Measurements from ENCODE around the gene SRP54.
"Not testable (repeated sequence)": the region's sequence is repeated elsewhere in the genome, so short reads cannot be mapped to it uniquely, and the experiment has no call there.

SRP54 gene

GRCh38 chr14:34985740-34986139 is 2.9 kb downstream of the SRP54 start:
- no peak for DNase-seq

- no peak for DNase-seq
Observed at GRCh38 chr14:34987180-34987579, 4.4 kb downstream of the SRP54 start.

DNA sequence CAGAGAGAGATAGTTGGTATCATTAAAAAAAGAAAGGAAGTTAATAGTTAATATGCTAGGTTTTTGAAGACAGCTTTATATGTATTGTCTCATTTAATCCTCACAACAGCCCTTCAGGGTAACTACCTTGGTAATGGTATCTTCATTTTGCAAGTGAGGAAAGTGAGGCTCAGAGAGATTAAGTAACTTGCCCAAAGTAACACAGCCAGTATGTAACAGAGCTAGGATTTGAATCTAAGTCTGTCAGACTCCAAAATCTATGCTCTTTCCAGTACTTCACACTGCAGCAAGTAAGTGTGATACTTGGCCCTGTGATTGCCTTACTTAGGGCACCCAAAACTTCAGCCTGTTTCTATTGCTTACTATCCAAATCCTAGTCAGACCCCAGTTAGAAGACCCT is 7.0 kb downstream of the SRP54 start:
- no peak for DNase-seq

DNA sequence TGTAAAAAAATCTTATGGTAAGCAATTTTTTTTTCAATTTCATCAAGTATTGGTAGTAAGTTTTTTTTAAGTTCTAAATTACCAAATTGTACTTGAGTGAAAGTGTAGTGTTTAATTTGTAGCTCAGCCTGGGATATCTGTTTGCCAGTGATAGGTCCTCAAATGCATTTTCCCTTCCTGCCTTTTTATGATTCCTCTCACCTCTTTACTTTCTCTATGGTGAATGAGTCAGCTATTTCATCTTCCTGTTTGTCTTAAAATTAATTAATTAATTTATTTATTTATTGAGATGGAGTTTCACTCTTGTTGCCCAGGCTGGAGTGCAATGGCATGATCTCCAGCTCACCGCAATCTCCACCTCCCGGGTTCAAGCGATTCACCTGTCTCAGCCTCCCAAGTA is 10.6 kb downstream of the SRP54 start:
- DNase-seq: no peak

GRCh38 chr14:34994668-34995067 is 11.9 kb downstream of the SRP54 start:
- DNase-seq: no peak

- DNase-seq: no peak
Observed at GRCh38 chr14:34997762-34998161, 15.0 kb downstream of the SRP54 start.

- no peak for DNase-seq
Observed at GRCh38 chr14:34999500-34999899, 16.7 kb downstream of the SRP54 start.

DNA sequence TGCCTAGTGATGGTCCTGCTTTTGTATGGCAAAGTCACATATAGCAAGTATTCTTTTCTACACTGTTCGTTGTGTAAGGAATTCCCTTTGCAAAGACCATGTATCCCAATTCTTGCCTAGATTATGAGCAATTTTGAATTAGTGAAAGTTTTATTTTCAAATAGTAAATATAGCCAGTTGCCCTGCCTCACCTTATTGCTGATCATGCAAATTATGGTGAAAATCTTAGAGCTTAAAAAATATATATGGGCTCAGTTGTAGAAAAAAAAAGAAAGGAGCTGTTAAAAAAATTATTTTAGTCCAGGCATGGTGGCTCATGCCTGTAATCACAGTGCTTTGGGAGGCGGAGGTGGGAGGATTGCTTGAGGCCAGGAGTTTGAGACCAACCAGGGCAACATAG is 18.8 kb downstream of the SRP54 start:
- DNase-seq: no peak

GRCh38 chr14:35004839-35005238 is 22.0 kb downstream of the SRP54 start:
- DNase-seq: no peak

- DNase-seq: no peak
Observed at GRCh38 chr14:35016568-35016967, 33.8 kb downstream of the SRP54 start.

DNA sequence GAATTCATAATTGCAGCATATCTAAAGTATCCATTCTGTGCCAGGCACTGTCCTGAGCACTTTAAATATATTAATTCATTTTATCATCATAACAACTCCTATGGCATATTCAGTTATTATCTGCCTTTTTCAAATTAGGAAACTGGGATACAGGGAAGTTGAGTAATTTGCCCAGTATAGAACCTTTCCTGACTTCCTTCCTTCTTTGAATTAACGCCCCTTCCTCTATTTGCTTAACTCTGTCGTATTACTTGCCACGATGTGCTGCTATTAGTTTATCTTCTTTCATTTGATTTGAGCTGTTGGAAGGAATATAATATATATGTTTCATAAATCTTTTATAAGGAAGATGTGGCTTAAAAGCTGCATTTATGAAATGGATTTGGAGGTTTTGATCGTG is 37.9 kb downstream of the SRP54 start:
- DNase-seq: no peak

DNA sequence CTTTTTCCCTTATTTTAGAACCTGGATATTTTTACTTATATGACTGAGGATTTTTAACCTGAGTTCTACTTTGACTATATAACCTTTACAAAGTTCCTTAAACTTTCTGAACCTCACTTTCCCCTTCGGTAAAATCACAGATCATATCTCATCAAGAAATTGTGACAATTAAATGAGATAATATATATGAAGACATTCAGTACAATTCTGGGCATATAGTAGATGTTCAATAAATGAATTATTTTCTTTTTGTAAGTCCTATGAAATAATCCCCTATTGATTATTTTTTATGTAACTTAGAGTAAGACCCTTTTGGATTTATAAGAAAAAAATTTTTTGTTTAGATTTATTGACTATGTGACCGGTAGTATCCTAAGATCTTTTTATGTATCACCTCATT is 45.6 kb downstream of the SRP54 start:
- DNase-seq: no peak

- DNase-seq: no peak
Observed at GRCh38 chr14:35032562-35032961, 49.8 kb downstream of the SRP54 start.

GRCh38 chr14:35034440-35034833 is 51.6 kb downstream of the SRP54 start:
- no peak for DNase-seq

DNA sequence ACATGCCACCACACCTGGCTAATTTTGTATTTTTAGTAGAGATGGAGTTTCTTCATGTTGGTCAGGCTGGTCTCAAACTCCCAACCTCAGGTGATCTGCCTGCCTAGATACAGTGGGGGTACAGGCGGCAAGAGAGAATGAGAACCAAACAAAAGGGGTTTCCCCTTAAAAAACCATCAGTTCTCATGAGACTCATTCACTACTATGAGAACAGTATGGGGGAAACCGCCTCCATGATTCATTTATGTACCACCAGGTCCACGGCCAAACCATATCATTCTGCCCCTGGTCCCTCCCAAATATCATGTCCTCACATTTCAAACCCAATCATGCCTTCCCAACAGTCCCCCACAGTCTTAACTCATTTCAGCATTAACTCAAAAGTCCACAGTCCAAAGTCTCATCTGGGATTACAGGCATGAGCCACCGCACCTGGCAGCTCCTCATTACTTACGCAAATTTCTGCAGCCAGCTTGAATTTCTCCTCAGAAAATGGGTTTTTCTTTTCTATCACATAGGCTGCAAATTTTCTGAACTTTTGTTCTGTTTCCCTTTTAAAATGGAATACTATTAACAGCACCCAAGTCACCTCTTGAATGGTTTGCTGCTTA is 52.3 kb downstream of the SRP54 start:
- not testable (repeated sequence) for DNase-seq

- not testable (repeated sequence) for DNase-seq
Observed at GRCh38 chr14:35038312-35038711, 55.5 kb downstream of the SRP54 start.

GRCh38 chr14:35042632-35043031 is 59.8 kb downstream of the SRP54 start:
- no peak for DNase-seq

DNA sequence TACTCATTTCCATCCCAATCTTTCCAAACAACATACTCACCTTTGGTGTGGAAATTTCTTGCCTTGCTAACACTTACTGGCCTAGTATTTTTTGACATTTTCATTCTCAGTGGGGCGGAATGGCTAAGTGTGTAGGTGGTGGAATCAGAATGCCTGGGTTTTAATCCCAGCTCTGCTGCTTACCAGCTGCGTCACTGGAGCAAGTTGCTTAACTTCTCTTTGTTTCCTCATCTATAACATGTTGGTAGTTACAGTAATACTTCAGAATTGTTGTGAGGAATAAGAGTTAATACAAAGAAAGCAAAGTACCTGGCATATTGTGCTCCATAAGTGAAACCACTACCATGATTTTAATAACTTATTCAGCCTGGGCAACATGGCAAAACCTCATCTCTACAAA is 60.3 kb downstream of the SRP54 start:
- no peak for DNase-seq

DNA sequence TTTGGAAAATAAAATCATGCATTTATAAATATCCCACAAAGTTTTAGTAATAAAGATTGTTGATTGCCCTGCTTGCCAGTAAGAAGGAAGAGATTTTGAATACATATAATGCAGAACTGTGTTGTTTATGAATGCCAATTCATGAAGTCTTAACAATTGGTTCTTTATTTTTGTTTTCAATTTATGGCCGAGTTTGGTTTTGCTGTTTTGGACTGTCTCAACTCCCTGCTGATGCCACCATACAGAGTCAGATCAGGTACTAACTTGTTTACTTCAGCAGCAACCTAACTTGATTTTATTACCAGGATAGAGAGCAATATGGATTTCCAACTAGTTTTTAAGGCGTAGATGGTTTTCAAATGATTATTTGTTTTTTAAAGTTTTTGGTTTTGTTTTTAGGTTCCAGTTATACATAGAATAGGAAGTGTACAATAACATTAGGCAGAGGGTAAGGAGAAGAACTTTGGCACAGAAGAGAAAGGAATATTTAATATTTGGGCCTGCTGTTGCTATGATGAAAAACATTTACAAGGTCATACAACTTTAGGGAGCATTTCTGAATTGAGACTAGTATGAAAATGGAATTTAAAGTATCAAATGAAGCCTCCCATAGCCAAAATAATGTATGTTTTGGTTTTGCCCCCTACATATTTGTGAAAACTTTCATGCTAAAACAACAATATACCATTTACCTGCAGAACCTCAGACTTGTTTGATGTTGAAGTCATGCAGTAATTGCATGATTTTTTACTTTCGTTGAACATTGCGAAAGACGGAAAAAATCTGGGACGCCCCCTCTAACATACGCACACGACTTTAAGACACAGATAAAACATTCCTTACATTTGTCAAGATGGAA is 62.4 kb downstream of the SRP54 start:
- DNase-seq: no peak

DNA sequence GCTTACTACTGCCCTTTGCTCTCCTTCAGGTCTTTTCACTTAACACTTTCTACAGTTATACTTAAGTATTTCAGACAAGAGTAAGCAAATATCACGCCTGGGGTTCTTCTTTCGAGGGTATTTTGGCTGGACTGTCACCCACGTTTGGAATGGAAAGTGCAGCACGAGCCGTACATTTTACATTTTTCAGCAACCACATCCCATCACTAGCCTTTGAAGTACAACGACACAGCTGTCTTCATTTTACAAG is 62.9 kb downstream of the SRP54 start:
- no peak for DNase-seq

DNA sequence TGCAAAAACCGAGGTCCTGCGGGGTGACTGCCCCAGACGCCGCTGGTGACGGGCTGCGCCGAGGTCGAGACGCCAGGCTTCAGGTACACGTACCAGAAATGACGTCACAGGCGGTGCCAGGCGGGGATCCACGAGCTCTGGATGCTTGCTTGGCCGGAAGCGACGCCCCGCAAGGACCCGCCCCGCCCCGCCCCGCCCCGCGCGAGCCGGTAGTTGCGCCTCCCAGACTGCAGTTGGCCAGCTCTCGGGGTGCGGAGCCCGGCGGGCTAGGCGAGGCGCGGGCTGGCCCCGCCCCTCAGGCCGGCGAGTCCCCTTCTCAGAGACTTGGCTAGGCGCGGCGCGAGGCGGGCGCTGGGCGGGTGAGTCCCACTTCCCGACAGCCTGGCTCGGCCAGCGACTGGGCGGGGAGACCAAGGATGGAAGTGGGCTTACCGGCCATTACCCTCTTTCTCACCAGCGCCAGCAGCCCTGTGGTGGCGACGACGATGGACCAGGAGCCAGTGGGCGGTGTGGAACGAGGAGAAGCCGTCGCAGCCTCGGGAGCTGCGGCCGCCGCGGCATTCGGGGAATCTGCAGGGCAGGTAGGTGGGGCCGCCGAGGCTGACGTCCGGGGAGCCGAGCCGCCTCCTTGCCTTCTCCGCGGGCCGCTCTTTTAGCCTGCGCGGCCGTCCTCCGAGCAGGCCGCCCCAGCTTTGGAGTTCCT is 63.4 kb downstream of the SRP54 start, which contains the start of gene FAM177A1:
TSS of gene FAM177A1 (plus strand) at position 225 of the 703 bp plus-strand sequence. CDS start at position 417, 192 bp downstream.
- peak; percentile 93 for DNase-seq

GRCh38 chr14:35046751-35047536 is 64.2 kb downstream of the SRP54 start:
- DNase-seq: no peak

DNA sequence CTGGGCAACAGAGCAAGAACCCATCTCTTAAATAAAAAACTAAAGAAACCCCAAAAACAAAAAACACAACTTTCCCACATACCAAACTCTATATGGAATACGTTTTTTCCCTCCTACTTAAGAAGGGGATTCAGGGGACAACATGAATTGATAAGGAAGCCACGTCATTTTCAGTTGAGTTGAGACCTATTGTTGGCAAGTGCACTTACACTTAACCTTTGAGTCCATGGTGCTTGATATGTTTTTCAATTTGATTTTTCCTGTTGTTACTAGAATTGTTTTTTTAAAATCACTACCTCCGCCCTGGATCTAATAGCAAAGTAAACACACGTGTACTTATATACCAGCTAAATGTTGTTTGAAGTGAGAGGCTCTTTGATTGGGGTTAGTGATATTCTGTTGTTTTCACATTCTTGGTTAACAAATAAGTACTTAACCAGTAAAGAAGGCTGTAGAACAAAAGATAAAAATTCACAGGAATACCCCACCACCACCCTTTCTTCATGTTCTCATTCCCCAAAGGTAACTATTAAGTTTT is 65.3 kb downstream of the SRP54 start:
- no peak for DNase-seq
